ENCODE measurements around the gene MRPL24.

DNA sequence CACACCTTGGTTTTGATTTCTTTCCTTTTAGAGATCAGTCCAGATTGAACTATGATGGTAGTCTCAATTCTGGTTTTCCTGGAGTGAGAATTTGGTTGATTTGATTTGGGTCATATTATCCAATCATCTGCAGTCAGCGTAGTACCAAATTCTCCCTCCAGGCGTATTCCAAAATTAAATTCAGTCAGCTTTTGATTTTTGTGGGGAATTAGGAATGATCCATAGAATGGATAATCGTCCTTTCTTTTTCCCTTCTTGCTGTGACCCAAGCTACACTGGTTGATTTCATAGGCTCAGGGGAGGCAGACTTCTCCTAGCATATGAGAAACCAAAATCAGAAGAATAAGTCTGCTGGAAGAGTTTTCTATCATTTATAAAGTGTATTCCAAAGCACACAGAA, 31.3 kb upstream of the MRPL24 start:
- TF ChIP-seq, protein P1, sequence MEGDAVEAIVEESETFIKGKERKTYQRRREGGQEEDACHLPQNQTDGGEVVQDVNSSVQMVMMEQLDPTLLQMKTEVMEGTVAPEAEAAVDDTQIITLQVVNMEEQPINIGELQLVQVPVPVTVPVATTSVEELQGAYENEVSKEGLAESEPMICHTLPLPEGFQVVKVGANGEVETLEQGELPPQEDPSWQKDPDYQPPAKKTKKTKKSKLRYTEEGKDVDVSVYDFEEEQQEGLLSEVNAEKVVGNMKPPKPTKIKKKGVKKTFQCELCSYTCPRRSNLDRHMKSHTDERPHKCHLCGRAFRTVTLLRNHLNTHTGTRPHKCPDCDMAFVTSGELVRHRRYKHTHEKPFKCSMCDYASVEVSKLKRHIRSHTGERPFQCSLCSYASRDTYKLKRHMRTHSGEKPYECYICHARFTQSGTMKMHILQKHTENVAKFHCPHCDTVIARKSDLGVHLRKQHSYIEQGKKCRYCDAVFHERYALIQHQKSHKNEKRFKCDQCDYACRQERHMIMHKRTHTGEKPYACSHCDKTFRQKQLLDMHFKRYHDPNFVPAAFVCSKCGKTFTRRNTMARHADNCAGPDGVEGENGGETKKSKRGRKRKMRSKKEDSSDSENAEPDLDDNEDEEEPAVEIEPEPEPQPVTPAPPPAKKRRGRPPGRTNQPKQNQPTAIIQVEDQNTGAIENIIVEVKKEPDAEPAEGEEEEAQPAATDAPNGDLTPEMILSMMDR (IDR thresholded peaks at IDR 0.05; ENCODE audit: insufficient read depth, low read length): no peak
- no peak for TF ChIP-seq POLR2AphosphoS5 (IDR thresholded peaks at IDR 0.05; ENCODE audit: low read depth)

Measured in HL-60 (cell line).